AG09309 (cell line): Measurements from ENCODE around the gene SLC12A6.
A peak's percentile ranks its signal among the peaks of the same experiment; 100 is the strongest.

ENCODE experiments used
- DNase-seq: peaks from one replicate; pipeline ENCODE4 v3.0.0-alpha.2; 2010; ENCODE audit warnings: low read depth
- H3K4me3 ChIP-seq: 2 replicates; pipeline ENCODE4 v1.5.1; 2011; ENCODE audit warnings: mild to moderate bottlenecking, low read depth, low read length, moderate library complexity; ENCODE audit not compliant: control insufficient read depth
- TF ChIP-seq, protein P1 (sequence below): IDR thresholded peaks from 2 replicates; pipeline ENCODE4 v1.5.1; 2011; ENCODE audit warnings: mild to moderate bottlenecking, low read depth, low read length, inconsistent platforms; ENCODE audit not compliant: insufficient read depth, control insufficient read depth; ENCODE audit errors: missing control alignments

SLC12A6 gene

DNA sequence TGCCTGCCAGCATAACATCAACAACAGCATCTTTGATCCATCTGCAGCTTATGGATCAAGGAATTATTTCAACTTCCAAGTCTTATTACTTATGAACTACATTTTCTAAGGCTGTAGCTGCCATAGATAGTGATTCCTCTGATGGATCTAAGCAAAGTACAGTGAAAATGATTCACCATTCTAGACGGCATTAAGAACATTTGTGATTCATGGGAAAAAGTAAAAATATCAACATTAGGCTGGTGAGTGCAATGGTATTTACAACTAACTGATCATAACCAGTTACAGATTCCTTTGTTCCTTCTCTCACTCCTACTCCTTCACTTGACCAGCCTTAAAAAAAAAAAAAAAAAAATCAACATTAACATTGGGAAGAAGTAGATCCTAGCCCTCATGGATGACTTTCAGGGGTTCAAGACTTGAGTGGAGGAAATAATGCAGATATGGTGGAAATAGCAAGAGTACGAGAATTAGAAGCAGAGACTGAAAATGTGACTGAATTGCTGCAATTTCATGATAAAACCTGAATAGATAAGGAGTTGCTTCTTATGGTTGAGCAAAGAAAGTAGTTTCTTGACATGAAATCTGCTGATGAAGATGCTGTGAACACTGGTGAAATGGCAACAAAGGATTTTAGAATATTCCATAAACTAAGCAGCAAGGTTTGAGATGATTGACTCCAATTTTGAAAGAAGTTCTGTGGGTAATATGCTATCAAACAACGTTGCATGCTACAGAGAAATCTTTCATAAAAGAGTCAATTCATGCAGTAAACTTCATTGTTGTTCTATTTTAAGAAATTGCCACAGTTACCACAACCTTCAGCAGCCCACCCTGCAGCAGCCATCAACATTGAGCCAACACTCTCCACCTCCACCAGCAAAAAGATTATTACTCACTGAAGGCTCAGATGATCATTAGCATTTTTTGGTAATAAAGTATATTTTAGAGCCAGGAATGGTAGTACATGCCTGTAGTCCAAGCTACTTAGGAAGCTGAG, 22.8 kb downstream of the SLC12A6 start:
- DNase-seq = no peak
- no peak overlapping the region for H3K4me3 ChIP-seq
- TF ChIP-seq, protein P1, sequence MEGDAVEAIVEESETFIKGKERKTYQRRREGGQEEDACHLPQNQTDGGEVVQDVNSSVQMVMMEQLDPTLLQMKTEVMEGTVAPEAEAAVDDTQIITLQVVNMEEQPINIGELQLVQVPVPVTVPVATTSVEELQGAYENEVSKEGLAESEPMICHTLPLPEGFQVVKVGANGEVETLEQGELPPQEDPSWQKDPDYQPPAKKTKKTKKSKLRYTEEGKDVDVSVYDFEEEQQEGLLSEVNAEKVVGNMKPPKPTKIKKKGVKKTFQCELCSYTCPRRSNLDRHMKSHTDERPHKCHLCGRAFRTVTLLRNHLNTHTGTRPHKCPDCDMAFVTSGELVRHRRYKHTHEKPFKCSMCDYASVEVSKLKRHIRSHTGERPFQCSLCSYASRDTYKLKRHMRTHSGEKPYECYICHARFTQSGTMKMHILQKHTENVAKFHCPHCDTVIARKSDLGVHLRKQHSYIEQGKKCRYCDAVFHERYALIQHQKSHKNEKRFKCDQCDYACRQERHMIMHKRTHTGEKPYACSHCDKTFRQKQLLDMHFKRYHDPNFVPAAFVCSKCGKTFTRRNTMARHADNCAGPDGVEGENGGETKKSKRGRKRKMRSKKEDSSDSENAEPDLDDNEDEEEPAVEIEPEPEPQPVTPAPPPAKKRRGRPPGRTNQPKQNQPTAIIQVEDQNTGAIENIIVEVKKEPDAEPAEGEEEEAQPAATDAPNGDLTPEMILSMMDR = no peak

GRCh38 chr15:34311563-34311962, 26.0 kb downstream of the SLC12A6 start:
- no peak overlapping the region for H3K4me3 ChIP-seq
- DNase-seq = no peak
- TF ChIP-seq, protein P1 = no peak

GRCh38 chr15:34304613-34305012, 33.0 kb downstream of the SLC12A6 start:
- peak; percentile 55 for DNase-seq
- no peak overlapping the region for H3K4me3 ChIP-seq
- TF ChIP-seq, protein P1 = no peak

- TF ChIP-seq, protein P1 = no peak
- no peak for DNase-seq
Observed at GRCh38 chr15:34301058-34301457, 36.5 kb downstream of the SLC12A6 start.

DNA sequence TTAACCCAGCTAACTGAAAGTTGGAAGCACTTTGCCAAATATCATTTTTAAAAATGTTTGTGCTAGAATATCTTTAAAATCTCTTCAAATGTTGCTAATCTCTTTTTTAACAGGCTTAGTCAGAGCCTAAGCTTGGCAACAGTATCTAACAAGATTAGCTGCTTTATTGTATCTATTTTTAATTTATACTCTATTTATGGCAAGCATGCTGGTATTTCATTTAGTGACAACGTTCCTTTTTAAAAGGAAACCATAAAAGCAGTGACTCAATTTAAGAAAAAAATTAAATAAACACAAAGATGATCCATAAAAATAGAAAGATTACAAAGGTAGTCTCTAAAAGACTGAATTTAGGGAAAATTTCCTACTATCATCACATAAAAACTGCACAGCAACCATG, 40.5 kb downstream of the SLC12A6 start:
- TF ChIP-seq, protein P1 = no peak
- DNase-seq = peak; percentile 33
- H3K4me3 ChIP-seq = no peak overlapping the region

More at GRCh38 chr15:34301058-34301457, 36.5 kb downstream of the SLC12A6 start:
- no peak overlapping the region for H3K4me3 ChIP-seq

GRCh38 chr15:34292621-34293020, 45.0 kb downstream of the SLC12A6 start:
- no peak for DNase-seq
- H3K4me3 ChIP-seq = no peak overlapping the region
- TF ChIP-seq, protein P1 = no peak
